HepG2 (cell line): ENCODE measurements around the gene HEXIM1. TPM values are rescaled to one million over a fixed set of nuclear protein-coding genes. Genes with fewer than 3 reads are reported as not detected.
A peak's percentile ranks its signal among the peaks of the same experiment; 100 is the strongest.

Experiments used
- ARID4A ChIP-seq: sonication (generic); formaldehyde crosslinking; IDR thresholded peaks from 2 replicates; pipeline ENCODE4 v1.5.0; 2020; ENCODE audit warnings: mild to moderate bottlenecking, missing genetic modification reagents, borderline replicate concordance
- CAMTA2 ChIP-seq: sonication (generic); formaldehyde crosslinking; IDR thresholded peaks from 2 replicates; pipeline ENCODE4 v1.4.0; 2020; ENCODE audit warnings: mild to moderate bottlenecking, missing genetic modification reagents, borderline replicate concordance
- FOXK2 ChIP-seq: fragments of 450-650 bp; IDR thresholded peaks from 2 replicates; pipeline ENCODE4 v1.6.1; 2016
- MEIS2 ChIP-seq: sonication (generic); formaldehyde crosslinking; IDR thresholded peaks from 2 replicates; pipeline ENCODE4 v1.9.0; 2021; ENCODE audit warnings: mild to moderate bottlenecking, missing genetic modification reagents
- PCBP1 ChIP-seq: fragments of 200-400 bp; formaldehyde crosslinking; IDR thresholded peaks from 2 replicates; pipeline ENCODE4 v1.6.1; 2017; ENCODE audit warnings: mild to moderate bottlenecking, low read depth, low read length, borderline replicate concordance
- SAFB2 ChIP-seq: sonication (generic); formaldehyde crosslinking; IDR thresholded peaks from 2 replicates; pipeline ENCODE4 v1.5.1; 2020; ENCODE audit warnings: missing genetic modification reagents, low read depth, mild to moderate bottlenecking, borderline replicate concordance
- SKI ChIP-seq: fragments of 450-650 bp; IDR thresholded peaks from one replicate; pipeline ENCODE4 v1.6.1; 2018; ENCODE audit warnings: mild to moderate bottlenecking; ENCODE audit not compliant: partially characterized antibody
- TBX2 ChIP-seq: sonication (generic); formaldehyde crosslinking; IDR thresholded peaks from 2 replicates; pipeline ENCODE4 v1.5.0; 2020; ENCODE audit warnings: missing genetic modification reagents, mild to moderate bottlenecking, borderline replicate concordance
- TMF1 ChIP-seq: sonication (generic); formaldehyde crosslinking; IDR thresholded peaks from 2 replicates; pipeline ENCODE4 v1.8.1; 2022; ENCODE audit warnings: low read depth, missing genetic modification reagents
- ZFP82 ChIP-seq: sonication (generic); formaldehyde crosslinking; IDR thresholded peaks from 2 replicates; pipeline ENCODE4 v1.5.1; 2020; ENCODE audit warnings: mild to moderate bottlenecking, missing genetic modification reagents, borderline replicate concordance
- ZFP91 ChIP-seq: sonication (generic); formaldehyde crosslinking; IDR thresholded peaks from 2 replicates; pipeline ENCODE4 v1.9.0; 2022; ENCODE audit warnings: missing genetic modification reagents, mild to moderate bottlenecking, borderline replicate concordance
- ZKSCAN5 ChIP-seq: sonication (generic); formaldehyde crosslinking; IDR thresholded peaks from 2 replicates; pipeline ENCODE4 v1.5.1; 2020; ENCODE audit warnings: mild to moderate bottlenecking, missing genetic modification reagents
- ZNF557 ChIP-seq: sonication (generic); formaldehyde crosslinking; IDR thresholded peaks from 2 replicates; pipeline ENCODE4 v1.4.0; 2020; ENCODE audit warnings: missing genetic modification reagents
- ZNF574 ChIP-seq: sonication (generic); formaldehyde crosslinking; IDR thresholded peaks from 2 replicates; pipeline ENCODE4 v1.4.0; 2020; ENCODE audit warnings: missing genetic modification reagents
- ZNF605 ChIP-seq: sonication (generic); formaldehyde crosslinking; IDR thresholded peaks from 2 replicates; pipeline ENCODE4 v1.8.0; 2022; ENCODE audit warnings: mild to moderate bottlenecking, missing genetic modification reagents
- ZNF644 ChIP-seq: IDR thresholded peaks from 2 replicates; pipeline ENCODE4 v1.6.1; 2016; ENCODE audit warnings: low read depth
- ZNF674 ChIP-seq: sonication (generic); formaldehyde crosslinking; IDR thresholded peaks from 2 replicates; pipeline ENCODE4 v1.5.0; 2020; ENCODE audit warnings: low read depth, mild to moderate bottlenecking, missing genetic modification reagents
- ZNF740 ChIP-seq: sonication (generic); formaldehyde crosslinking; IDR thresholded peaks from 2 replicates; pipeline ENCODE4 v1.4.0; 2020; ENCODE audit warnings: missing genetic modification reagents
- ZSCAN20 ChIP-seq: sonication (generic); formaldehyde crosslinking; IDR thresholded peaks from 2 replicates; pipeline ENCODE4 v1.4.0; 2020; ENCODE audit warnings: missing genetic modification reagents, mild to moderate bottlenecking, borderline replicate concordance
- polyA plus RNA-seq, 8 experiments: library from polyadenylated mRNA; depleted of rRNA in 3 of 8; stranded (reverse) in 7 of 8; unstranded in 1 of 8; fragments of >200 nt; fragmentation: Illumina TruSeq in 4 of 8; extraction: Trizol in 4 of 8; gene quantifications; 2 replicates each; pipeline versions ENCODE4 v1.2.1 to v1.2.3, GENCODE V29; 2011 to 2016; ENCODE audit warnings: low read depth in 4 of 8, missing spikeins in 1 of 8, mixed read lengths in 1 of 8; ENCODE audit not compliant: insufficient read depth in 1 of 8
- total RNA-seq, 5 experiments: library from RNA; depleted of rRNA; stranded (reverse); fragments of >200 nt; fragmentation: Illumina TruSeq; extraction: Trizol; gene quantifications; 2 replicates each; pipeline ENCODE4 v1.2.3, GENCODE V29; 2016; ENCODE audit warnings: low read depth in 1 of 5

Gene HEXIM1
- total and polyA plus RNA-seq, 2 of the 13 experiments (the other 11 are each of a cell fraction or from before 2014, with no cell fraction given) = 10.5 to 16.6 TPM

- TF ChIP-seq TMF1 (CRISPR knock-in tag) (peak; percentile 64; the same call in 1 of the 2 replicates), PCBP1 (0 out of 2 replicates have a peak, but pooled peaks have one; percentile 15), ZFP82 (CRISPR knock-in tag) (0 out of 2 replicates have a peak, but pooled peaks have one; percentile 16), CAMTA2 (CRISPR knock-in tag) (no peak; the same call in 1 of the 2 replicates), SKI (no peak), FOXK2 (no peak), ZSCAN20 (peak; percentile 24; the same call in 1 of the 2 replicates), MEIS2 (peak; percentile 44; the same call in 1 of the 2 replicates), SAFB2 (CRISPR knock-in tag) (0 out of 2 replicates have a peak, but pooled peaks have one; percentile 46), ARID4A (CRISPR knock-in tag) (peak; percentile 40; the same call in 1 of the 2 replicates), ZNF740 (CRISPR knock-in tag) (0 out of 2 replicates have a peak, but pooled peaks have one; percentile 14), ZFP91 (CRISPR knock-in tag) (peak; percentile 65; the same call in 1 of the 2 replicates), ZNF605 (CRISPR knock-in tag) (peak; percentile 95), ZNF644 (CRISPR knock-in tag) (no peak), ZNF557 (CRISPR knock-in tag) (no peak), ZKSCAN5 (CRISPR knock-in tag) (no peak), ZNF574 (CRISPR knock-in tag) (0 out of 2 replicates have a peak, but pooled peaks have one; percentile 5), ZNF674 (CRISPR knock-in tag) (no peak), TBX2 (CRISPR knock-in tag) (peak; percentile 6; the same call in 1 of the 2 replicates)
These were observed 1.7 kb downstream of the HEXIM1 start (continued) for GRCh38 chr17:45149669-45150664.
